Subcutaneous adipose tissue (tissue), 4 donors: ENCODE measurements around the gene RORB. TPM values are rescaled to one million over a fixed set of nuclear protein-coding genes. Genes with fewer than 3 reads are reported as not detected.

Source experiments
- total RNA-seq, 4 donors: library from RNA; depleted of rRNA; stranded (reverse); fragments of >200 nt; gene quantifications; one replicate each; pipeline ENCODE4 v1.1.0, GENCODE V29; 2016
- TF ChIP-seq, protein P1 (sequence below): fragments of 450-650 bp; IDR thresholded peaks from one replicate; pipeline ENCODE4 v1.5.1; 2016; ENCODE audit warnings: low read depth, mild to moderate bottlenecking, control low read depth, antibody characterized with exemption, moderate library complexity

RORB gene
- total RNA-seq, 4 donors from 2014 or later, result 0.51 to 10.2 (median 1.7) TPM

DNA sequence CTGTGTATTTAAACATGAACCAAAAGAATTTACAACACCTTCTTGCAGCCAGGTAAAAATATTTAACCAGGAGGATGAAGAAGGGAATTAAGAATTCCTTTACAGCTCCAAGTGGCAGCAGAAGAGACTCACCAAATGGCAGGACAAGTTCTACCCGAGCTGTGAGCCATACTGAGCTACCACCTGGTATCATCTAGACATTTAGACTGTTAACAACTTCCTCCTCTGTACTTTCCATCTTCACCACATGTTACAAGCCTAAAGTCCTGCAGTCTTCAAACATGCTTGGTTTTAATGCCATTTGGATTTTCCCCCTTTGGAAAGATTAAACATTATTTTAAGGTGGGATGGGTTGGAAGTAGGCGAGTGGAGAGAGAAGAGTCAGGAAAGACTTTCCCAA, 200.4 kb downstream of the RORB start:
- TF ChIP-seq, protein P1, sequence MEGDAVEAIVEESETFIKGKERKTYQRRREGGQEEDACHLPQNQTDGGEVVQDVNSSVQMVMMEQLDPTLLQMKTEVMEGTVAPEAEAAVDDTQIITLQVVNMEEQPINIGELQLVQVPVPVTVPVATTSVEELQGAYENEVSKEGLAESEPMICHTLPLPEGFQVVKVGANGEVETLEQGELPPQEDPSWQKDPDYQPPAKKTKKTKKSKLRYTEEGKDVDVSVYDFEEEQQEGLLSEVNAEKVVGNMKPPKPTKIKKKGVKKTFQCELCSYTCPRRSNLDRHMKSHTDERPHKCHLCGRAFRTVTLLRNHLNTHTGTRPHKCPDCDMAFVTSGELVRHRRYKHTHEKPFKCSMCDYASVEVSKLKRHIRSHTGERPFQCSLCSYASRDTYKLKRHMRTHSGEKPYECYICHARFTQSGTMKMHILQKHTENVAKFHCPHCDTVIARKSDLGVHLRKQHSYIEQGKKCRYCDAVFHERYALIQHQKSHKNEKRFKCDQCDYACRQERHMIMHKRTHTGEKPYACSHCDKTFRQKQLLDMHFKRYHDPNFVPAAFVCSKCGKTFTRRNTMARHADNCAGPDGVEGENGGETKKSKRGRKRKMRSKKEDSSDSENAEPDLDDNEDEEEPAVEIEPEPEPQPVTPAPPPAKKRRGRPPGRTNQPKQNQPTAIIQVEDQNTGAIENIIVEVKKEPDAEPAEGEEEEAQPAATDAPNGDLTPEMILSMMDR, result no peak

DNA sequence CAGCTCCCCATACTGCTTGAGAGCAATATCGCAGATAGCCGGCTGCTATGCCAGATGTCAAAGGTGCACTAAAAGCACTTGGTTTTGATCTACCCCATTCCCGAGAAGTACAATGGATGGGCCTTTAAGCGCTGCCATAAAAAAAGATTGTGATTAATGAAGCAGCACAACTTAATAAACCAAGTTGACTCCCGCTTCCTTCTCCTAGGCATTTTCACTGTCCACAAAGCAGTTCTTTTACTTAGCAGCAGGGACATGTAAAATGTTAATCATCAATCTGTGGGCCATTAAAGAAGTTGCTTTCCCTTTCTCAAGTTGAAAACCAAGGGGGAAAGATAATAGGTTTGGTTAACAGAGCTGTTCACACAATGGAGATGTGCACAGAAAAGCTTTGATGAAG, 214.2 kb downstream of the RORB start:
- TF ChIP-seq, protein P1, result no peak

DNA sequence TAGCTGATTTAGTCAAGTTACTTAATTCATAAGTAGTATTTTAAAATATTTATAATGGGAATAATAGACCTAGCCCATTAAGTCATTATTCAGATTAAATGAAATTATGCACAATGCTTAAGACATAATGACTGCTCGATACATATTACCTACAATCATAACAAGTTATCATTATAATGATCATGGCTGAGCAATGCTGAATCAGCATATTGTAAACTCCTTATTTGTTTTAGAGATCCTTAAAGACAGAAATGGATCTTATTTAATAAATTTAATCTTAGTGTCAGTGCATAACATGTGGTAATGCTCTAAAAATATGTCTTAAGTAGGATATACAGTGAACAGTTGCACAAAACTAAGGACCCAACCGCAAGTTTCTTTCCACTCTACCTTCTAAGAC, 221.6 kb downstream of the RORB start:
- TF ChIP-seq, protein P1, result no peak

DNA sequence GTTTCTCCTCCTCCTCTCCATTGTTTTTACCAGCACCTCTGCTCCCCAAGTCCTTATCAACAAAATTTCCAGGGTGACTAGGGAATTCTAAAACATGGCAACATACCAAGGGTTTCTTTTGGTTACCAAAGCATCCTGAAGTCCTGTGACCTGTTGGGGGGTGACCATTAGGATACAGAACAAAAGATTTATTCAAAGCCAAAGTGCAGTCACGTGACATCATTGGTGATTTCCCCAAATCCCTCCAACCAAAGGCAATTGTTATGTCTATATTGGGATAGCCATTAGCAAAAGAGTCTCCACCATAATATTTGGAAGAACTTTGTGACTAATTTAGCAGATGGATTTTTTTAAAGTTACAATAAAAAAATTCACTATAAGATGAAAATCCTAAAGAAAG, 222.2 kb downstream of the RORB start:
- TF ChIP-seq, protein P1, result no peak

DNA sequence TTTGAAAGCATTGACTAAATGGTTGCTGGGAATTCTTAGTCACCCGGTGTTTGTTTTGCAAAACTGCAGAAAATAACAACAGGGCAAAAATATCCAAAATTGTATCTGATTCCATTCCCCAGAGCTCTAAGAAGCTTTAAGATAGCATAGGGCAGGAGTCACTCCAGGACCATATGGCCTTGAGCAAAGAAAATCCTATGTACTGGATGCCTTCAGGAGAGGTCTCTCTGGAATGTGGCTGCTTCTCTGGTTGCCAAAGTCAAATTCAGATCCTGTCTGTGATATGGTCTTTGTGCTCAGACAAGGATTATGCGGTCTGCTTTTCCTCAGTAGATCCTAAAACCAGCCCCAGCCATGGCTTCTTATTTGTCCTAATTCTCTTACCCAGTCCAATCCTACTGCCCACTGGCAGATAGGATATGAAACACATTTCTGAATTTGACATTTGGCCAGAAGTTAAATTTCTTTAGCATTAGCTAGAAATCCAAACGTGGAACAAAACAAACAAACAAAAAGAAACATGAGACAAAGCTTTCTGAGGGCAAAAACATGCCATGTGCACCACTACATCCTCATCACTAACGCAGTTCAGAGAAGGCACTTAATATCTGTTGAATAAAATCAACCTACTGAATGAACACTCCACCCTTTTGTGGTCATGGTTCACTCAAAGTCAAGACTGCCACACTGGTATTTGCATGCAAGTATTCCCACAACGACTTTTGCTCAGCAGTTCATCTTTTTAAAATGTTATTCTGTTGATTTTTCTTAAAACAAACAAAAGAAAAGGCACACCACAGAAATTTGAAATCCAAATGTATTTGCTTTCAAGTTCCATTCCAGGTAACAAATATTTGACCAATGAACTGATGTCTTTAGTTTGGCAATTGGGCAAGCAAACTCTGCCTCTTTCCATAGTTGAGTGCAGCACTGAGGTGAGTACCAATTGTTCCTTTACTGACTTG, 224.8 kb downstream of the RORB start:
- TF ChIP-seq, protein P1, result no peak

DNA sequence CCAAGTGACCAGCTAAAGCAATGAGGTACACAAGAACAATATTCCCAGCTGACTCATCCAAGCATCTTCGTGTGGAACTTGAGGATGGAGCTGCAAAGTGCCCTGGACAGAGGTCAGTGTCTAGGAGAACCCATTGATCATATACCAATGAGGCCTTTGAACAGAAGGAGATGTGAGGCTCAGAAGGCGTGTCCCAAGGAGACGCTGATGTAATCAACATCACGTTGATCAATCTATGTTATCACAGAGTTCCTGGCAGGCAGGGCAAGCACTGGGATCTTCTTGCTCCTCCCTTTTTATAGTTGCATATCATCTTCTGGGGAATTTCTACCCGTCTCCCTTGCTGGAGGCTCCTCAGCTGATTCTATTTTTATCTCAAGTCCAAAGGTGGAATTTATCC, 227.2 kb downstream of the RORB start:
- TF ChIP-seq, protein P1, result no peak

DNA sequence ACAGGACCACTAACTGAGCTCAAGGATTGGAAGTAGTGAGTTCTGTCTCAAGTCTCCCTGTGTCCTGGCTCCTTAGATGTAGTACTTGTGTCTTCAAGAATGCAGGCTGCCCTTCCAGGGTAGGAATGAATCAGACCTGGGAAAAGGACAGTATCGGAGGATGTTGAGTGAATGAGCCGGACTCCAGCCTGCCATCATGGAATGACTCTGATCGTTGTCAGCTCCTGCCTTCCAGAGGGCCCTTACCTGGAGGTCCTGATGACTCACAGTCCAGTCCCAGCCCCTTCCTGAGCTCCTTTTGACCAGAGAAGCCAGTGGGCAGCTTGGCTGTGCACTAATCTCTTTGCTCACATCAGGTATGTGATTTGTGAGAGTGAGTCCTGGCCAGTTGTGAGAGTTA, 229.4 kb downstream of the RORB start:
- TF ChIP-seq, protein P1, result no peak
